ENCODE measurements around the gene HERPUD1.
"Not testable (repeated sequence)": the region's sequence is repeated elsewhere in the genome, so short reads cannot be mapped to it uniquely, and the experiment has no call there.

Gene HERPUD1

GRCh38 chr16:56986361-56986760 is 54.4 kb downstream of the HERPUD1 start:
- Histone ChIP-seq H3K4me3 (ENCODE audit: insufficient read depth, low read length, poor library complexity, severe bottlenecking) (no peak overlapping the region), H3K9me3 (ENCODE audit: insufficient read depth, low read length) (no peaks in the 10 kb centered on the region), H3K4me2 (ENCODE audit: low read depth, low read length, poor library complexity, severe bottlenecking) (no peak overlapping the region), H3F3A (ENCODE audit: insufficient read depth) (no peaks in the 10 kb centered on the region), H4K20me1 (ENCODE audit: low read depth, low read length) (no peaks in the 10 kb centered on the region), H3K9ac (ENCODE audit: low read length) (no peak overlapping the region), H3K9me2 (replicated peaks; ENCODE audit: insufficient read depth, low read length) (no peaks in the 10 kb centered on the region), H3K27ac (ENCODE audit: low read depth, low read length) (no peak overlapping the region), H2AFZ (ENCODE audit: low read depth, low read length, severe bottlenecking) (no peak overlapping the region), H3K27me3 (ENCODE audit: low read length) (no peaks in the 10 kb centered on the region), H3K36me3 (ENCODE audit: low read length) (no peaks in the 10 kb centered on the region), H3K79me2 (ENCODE audit: insufficient read depth, low read length) (no peaks in the 10 kb centered on the region)
- no peak for TF ChIP-seq CTCF (IDR thresholded peaks at IDR 0.05; ENCODE audit: insufficient read depth, low read length, poor library complexity, severe bottlenecking)
- TF ChIP-seq EZH2phosphoT487 (conservative IDR thresholded peaks at IDR 0.05; ENCODE audit: low read length): no peak

GRCh38 chr16:56986908-56987307 is 55.0 kb downstream of the HERPUD1 start:
- not testable (repeated sequence) for H2AFZ ChIP-seq (ENCODE audit: low read depth, low read length, severe bottlenecking); H3K9me3 ChIP-seq (ENCODE audit: insufficient read depth, low read length); H3F3A ChIP-seq (ENCODE audit: insufficient read depth); H3K4me3 ChIP-seq (ENCODE audit: insufficient read depth, low read length, poor library complexity, severe bottlenecking); H3K79me2 ChIP-seq (ENCODE audit: insufficient read depth, low read length); H3K9ac ChIP-seq (ENCODE audit: low read length); H3K27ac ChIP-seq (ENCODE audit: low read depth, low read length); H3K9me2 ChIP-seq (replicated peaks; ENCODE audit: insufficient read depth, low read length); H4K20me1 ChIP-seq (ENCODE audit: low read depth, low read length); H3K27me3 ChIP-seq (ENCODE audit: low read length); H3K36me3 ChIP-seq (ENCODE audit: low read length); H3K4me2 ChIP-seq (ENCODE audit: low read depth, low read length, poor library complexity, severe bottlenecking)

GRCh38 chr16:56987692-56988091 is 55.8 kb downstream of the HERPUD1 start:
- TF ChIP-seq CTCF (IDR thresholded peaks at IDR 0.05; ENCODE audit: insufficient read depth, low read length, poor library complexity, severe bottlenecking): no peak
- TF ChIP-seq EZH2phosphoT487 (conservative IDR thresholded peaks at IDR 0.05; ENCODE audit: low read length): no peak
- H3K9ac ChIP-seq (ENCODE audit: low read length): no peak overlapping the region
- H3K9me3 ChIP-seq (ENCODE audit: insufficient read depth, low read length): no peaks in the 10 kb centered on the region
- H3K4me3 ChIP-seq (ENCODE audit: insufficient read depth, low read length, poor library complexity, severe bottlenecking): no peak overlapping the region
- H3K36me3 ChIP-seq (ENCODE audit: low read length): no peaks in the 10 kb centered on the region
- no peaks in the 10 kb centered on the region for H3K9me2 ChIP-seq (replicated peaks; ENCODE audit: insufficient read depth, low read length)
- no peaks in the 10 kb centered on the region for H4K20me1 ChIP-seq (ENCODE audit: low read depth, low read length)
- no peak overlapping the region for H3K4me2 ChIP-seq (ENCODE audit: low read depth, low read length, poor library complexity, severe bottlenecking)
- H3K27ac ChIP-seq (ENCODE audit: low read depth, low read length): no peak overlapping the region
- H3K79me2 ChIP-seq (ENCODE audit: insufficient read depth, low read length): no peaks in the 10 kb centered on the region
- H3K27me3 ChIP-seq (ENCODE audit: low read length): no peaks in the 10 kb centered on the region
- H2AFZ ChIP-seq (ENCODE audit: low read depth, low read length, severe bottlenecking): no peak overlapping the region
- no peaks in the 10 kb centered on the region for H3F3A ChIP-seq (ENCODE audit: insufficient read depth)

GRCh38 chr16:56988161-56988947 is 56.4 kb downstream of the HERPUD1 start:
- H3K9me3 ChIP-seq (ENCODE audit: insufficient read depth, low read length): no peaks in the 10 kb centered on the region
- no peak overlapping the region for H3K4me3 ChIP-seq (ENCODE audit: insufficient read depth, low read length, poor library complexity, severe bottlenecking)
- H3K9ac ChIP-seq (ENCODE audit: low read length): no peak overlapping the region
- no peaks in the 10 kb centered on the region for H4K20me1 ChIP-seq (ENCODE audit: low read depth, low read length)
- no peaks in the 10 kb centered on the region for H3K9me2 ChIP-seq (replicated peaks; ENCODE audit: insufficient read depth, low read length)
- H3K27ac ChIP-seq (ENCODE audit: low read depth, low read length): no peak overlapping the region
- no peak overlapping the region for H2AFZ ChIP-seq (ENCODE audit: low read depth, low read length, severe bottlenecking)
- H3K4me2 ChIP-seq (ENCODE audit: low read depth, low read length, poor library complexity, severe bottlenecking): no peak overlapping the region
- TF ChIP-seq EZH2phosphoT487 (conservative IDR thresholded peaks at IDR 0.05; ENCODE audit: low read length) (no peak), CTCF (IDR thresholded peaks at IDR 0.05; ENCODE audit: insufficient read depth, low read length, poor library complexity, severe bottlenecking) (no peak)
- H3K79me2 ChIP-seq (ENCODE audit: insufficient read depth, low read length): no peaks in the 10 kb centered on the region
- no peaks in the 10 kb centered on the region for H3F3A ChIP-seq (ENCODE audit: insufficient read depth)
- no peaks in the 10 kb centered on the region for H3K27me3 ChIP-seq (ENCODE audit: low read length)
- H3K36me3 ChIP-seq (ENCODE audit: low read length): no peaks in the 10 kb centered on the region
